GM12878 (cell line): ENCODE results near the gene ZMYM5. TPM values are rescaled to one million over a fixed set of nuclear protein-coding genes. Genes with fewer than 3 reads are reported as not detected.

Experiments used
- BRCA1 ChIP-seq: IDR thresholded peaks from 2 replicates; pipeline ENCODE4 v1.6.1; 2011; ENCODE audit warnings: low read depth, low read length, improper control_type of control experiment
- CBX3 ChIP-seq: fragments of 200-600 bp; sonication (generic); IDR thresholded peaks from 2 replicates; pipeline ENCODE4 v1.6.1; 2016; ENCODE audit warnings: low read depth, borderline replicate concordance
- CEBPZ ChIP-seq: fragments of 150-350 bp; IDR thresholded peaks from 2 replicates; pipeline ENCODE4 v1.6.1; 2016; ENCODE audit warnings: low read depth, low read length
- CHD4 ChIP-seq: fragments of 200-600 bp; sonication (generic); IDR thresholded peaks from 2 replicates; pipeline ENCODE4 v1.6.1; 2016; ENCODE audit warnings: mild to moderate bottlenecking
- ESRRA ChIP-seq: IDR thresholded peaks from 2 replicates; pipeline ENCODE4 v1.6.1; 2012; ENCODE audit warnings: mild to moderate bottlenecking, low read length, improper control_type of control experiment
- FOS ChIP-seq: IDR thresholded peaks from 3 replicates; pipeline ENCODE4 v1.6.1; 2011; ENCODE audit warnings: borderline replicate concordance; ENCODE audit not compliant: insufficient read length; ENCODE audit errors: extremely low read depth
- FOXK2 ChIP-seq: fragments of 450-650 bp; IDR thresholded peaks from 2 replicates; pipeline ENCODE4 v1.6.1; 2017; ENCODE audit warnings: mild to moderate bottlenecking, moderate library complexity
- GABPA ChIP-seq: IDR thresholded peaks from 2 replicates; pipeline ENCODE4 v1.6.1; 2014; ENCODE audit warnings: antibody characterized with exemption, low read depth, mild to moderate bottlenecking, inconsistent platforms
- GATAD2B ChIP-seq: fragments of 450-650 bp; conservative IDR thresholded peaks from 2 replicates; pipeline ENCODE4 v1.6.1; 2017; ENCODE audit warnings: low read depth, mild to moderate bottlenecking, moderate library complexity
- KDM1A ChIP-seq: fragments of 200-600 bp; sonication (generic); IDR thresholded peaks from 2 replicates; pipeline ENCODE4 v1.6.1; 2016; ENCODE audit warnings: borderline replicate concordance
- MAX ChIP-seq: IDR thresholded peaks from 2 replicates; pipeline ENCODE4 v1.6.1; 2012; ENCODE audit warnings: low read depth, low read length, improper control_type of control experiment
- NFYB ChIP-seq: IDR thresholded peaks from 2 replicates; pipeline ENCODE4 v1.6.1; 2011; ENCODE audit warnings: low read depth, mild to moderate bottlenecking, low read length, improper control_type of control experiment, moderate library complexity; ENCODE audit not compliant: insufficient read depth
- RAD51 ChIP-seq: fragments of 450-650 bp; IDR thresholded peaks from 2 replicates; pipeline ENCODE4 v1.6.1; 2016; ENCODE audit warnings: moderate library complexity, mild to moderate bottlenecking, inconsistent platforms
- TAF1 ChIP-seq: IDR thresholded peaks from 2 replicates; pipeline ENCODE4 v1.6.1; 2011; ENCODE audit warnings: mild to moderate bottlenecking, low read depth, low read length, borderline replicate concordance
- ZBTB40 ChIP-seq: fragments of 450-650 bp; IDR thresholded peaks from 2 replicates; pipeline ENCODE4 v1.6.1; 2016; ENCODE audit warnings: mild to moderate bottlenecking, moderate library complexity, borderline replicate concordance
- ZNF24 ChIP-seq: fragments of 450-650 bp; IDR thresholded peaks from 2 replicates; pipeline ENCODE4 v1.6.1; 2017; ENCODE audit warnings: antibody characterized with exemption, mild to moderate bottlenecking
- ZNF687 ChIP-seq: fragments of 450-650 bp; IDR thresholded peaks from 2 replicates; pipeline ENCODE4 v1.6.1; 2017; ENCODE audit warnings: mild to moderate bottlenecking, moderate library complexity
- polyA plus RNA-seq, 11 experiments: library from polyadenylated mRNA; depleted of rRNA in 4 of 11; unstranded in 6 of 11; stranded (reverse) in 5 of 11; fragments of >200 nt; fragmentation: Nextera tagmentation in 4 of 11; fragmentation: Illumina TruSeq in 1 of 11; extraction: Ambion mirVana in 4 of 11; extraction: Trizol in 1 of 11; gene quantifications; 1 replicate in 1 of 11; 2 replicates in 10 of 11; pipeline versions ENCODE4 v1.2.1 to v1.2.3, GENCODE V29; 2011 to 2016; ENCODE audit warnings: inconsistent platforms in 2 of 11, missing spikeins in 2 of 11, low read depth in 1 of 11
- total RNA-seq, 4 experiments: library from RNA; depleted of rRNA in 3 of 4; stranded (reverse); fragments of >200 nt in 3 of 4; fragmentation: Illumina TruSeq in 1 of 4; extraction: Trizol in 1 of 4; gene quantifications; 2 replicates each; pipeline versions ENCODE4 v1.2.1 to v1.2.3, GENCODE V29; 2013 to 2021

The ZMYM5 gene
- total and polyA plus RNA-seq, 10 of the 15 experiments (the other 5 are each of a cell fraction or from before 2014, with no cell fraction given), result 7.1 to 13.7 (median 10.6) TPM

GRCh38 chr13:19863323-19864023, at the start of gene ZMYM5 (continued):
- TF ChIP-seq ZNF687 (peak; percentile 11), GABPA (no peak), FOS (peak; percentile 86), GATAD2B (peak; percentile 49), ZBTB40 (peak; percentile 36; the same call in 1 of the 2 replicates), BRCA1 (no peak), CBX3 (no peak), TAF1 (peak; percentile 79; the same call in 1 of the 2 replicates), RAD51 (no peak), NFYB (peak; percentile 98), MAX (no peak), KDM1A (no peak), FOXK2 (no peak), CEBPZ (peak; percentile 91), ZNF24 (no peak), ESRRA (no peak), CHD4 (no peak)
